GM18519 (cell line): ENCODE results near the gene SLC9A1.

Source experiments
- ATAC-seq: cut with Tn5 transposase; IDR thresholded peaks from one replicate; pipeline ENCODE4 v1.9.1; 2021; ENCODE audit warnings: mild to moderate bottlenecking, moderate library complexity; ENCODE audit not compliant: unreplicated experiment, low FRiP score

Gene SLC9A1

GRCh38 chr1:27108588-27108987, 46.3 kb downstream of the SLC9A1 start:
- no peak for ATAC-seq

- ATAC-seq, result no peak
Observed at GRCh38 chr1:27106561-27107323, 48.2 kb downstream of the SLC9A1 start.

GRCh38 chr1:27105018-27105417, 49.9 kb downstream of the SLC9A1 start:
- no peak for ATAC-seq

GRCh38 chr1:27103498-27103897, 51.4 kb downstream of the SLC9A1 start:
- ATAC-seq, result no peak

DNA sequence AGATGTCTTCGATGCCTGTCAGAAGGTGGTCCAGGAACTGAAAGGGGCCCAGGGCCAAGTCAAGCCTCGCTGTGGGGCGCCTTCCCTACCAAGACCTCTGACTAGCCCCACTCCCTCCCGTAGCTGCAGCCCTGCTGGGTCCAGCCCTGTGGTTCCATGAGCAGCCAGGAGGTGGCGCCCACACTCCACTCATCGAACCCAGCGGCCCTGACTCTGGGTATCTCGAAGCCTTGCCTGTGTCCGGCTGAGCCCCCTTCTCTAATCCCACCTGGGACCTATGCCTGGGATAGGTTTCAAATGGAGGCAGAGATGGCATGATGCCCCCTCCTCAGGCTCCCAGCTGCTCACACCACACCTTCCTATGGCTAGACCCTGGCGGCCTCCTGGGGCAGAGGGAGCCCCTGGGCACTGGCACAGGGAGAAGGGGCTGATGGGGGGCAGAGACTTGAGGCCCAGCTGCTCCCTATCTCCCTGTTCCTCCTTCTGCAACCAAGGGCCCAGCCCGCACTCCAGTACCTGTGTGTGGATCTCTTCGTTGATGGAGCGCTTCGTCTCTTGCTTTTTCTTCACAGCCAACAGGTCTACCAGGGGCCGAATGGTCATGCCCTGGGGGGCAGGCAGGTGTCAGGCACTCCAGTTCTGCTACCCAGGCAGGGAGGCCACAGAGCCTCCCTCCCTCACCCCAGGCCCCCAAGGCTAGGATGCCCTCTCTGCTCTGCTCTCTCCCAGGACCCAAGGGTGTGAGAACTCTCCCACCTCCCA, 52.0 kb downstream of the SLC9A1 start:
- ATAC-seq, result no peak

DNA sequence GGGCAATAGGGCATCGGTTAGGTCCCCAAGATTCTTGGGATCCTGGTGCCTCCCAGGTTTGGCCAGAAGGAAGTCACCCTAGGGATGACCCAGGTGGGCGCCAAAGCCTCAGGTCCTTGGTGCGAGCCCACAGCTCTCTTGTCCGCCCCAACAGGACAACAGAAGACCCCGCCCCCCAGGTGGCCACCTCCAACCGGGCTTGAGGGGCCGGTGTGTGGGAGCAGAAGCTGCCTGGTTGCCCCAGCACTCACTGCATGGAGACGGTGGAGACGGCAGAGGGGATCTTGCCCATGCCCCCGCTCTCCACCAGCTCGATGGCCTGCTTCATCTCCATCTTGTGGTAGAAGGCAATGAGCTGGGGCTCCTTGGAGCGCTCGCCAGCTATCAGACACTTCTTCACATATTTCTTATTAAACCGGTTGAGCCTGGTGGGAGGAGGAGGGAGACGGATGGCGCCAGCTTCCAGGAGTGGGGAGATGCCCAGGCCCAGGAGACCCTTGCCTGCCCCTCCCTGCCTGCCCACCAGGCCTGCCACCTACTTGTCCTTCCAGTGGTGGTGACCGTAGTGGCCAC, 52.7 kb downstream of the SLC9A1 start:
- ATAC-seq, result no peak

DNA sequence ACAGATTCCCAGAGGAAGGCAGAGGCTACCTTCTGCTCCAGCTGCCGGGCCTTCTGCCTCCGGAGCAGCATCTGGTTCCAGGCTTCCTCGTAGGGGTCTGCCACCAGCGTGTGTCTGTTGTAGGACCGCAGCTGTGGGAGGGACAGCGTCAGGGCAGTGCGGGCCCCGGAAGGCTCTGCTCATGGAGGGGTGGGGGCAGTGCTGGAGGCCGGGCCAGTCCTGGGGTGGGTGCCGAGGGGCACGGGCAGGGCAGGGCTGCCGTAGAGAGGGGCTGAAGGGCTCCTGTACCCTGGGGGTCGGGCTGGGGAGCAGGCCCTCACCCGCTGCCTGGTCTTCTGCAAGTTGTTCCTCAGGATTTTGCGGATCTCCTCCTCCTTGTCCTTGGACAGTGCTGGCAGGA, 53.2 kb downstream of the SLC9A1 start:
- no peak for ATAC-seq

- no peak for ATAC-seq
Observed at GRCh38 chr1:27101054-27101491, 53.9 kb downstream of the SLC9A1 start.

DNA sequence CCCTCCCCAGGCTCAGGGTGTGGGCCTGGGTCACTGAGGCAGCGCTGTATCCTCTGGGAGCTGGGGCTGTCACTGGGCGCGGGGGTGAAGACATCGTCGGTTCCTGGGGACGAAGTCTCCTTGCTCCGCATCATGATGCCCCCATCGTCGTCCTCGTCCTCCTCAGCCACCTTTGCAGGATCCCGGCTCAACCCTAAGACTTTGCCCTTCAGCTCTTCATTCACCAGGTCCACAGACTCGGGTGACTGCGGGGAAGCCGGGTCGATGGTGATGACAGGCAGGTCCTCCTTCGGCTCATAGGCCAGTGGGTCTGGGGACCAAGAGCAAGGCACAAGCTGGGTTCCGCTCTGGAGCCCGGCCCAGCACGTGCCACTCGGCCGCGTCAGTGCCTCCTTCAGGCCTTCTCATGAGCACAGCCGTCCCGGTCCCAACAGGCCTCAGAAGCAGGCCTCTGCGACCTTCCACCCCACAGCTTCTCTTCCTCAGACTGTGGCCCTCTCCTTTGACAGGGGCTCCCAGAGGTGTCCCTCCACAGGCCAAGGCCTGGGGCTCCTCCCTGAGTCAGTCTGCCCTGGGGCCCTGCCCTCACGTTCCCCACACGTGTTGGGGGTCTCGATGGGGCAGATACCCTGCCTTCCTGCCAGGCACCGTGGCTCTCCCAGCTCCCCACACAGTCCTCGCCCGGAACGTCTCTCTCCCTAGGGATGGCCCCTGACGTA, 54.4 kb downstream of the SLC9A1 start:
- ATAC-seq, result no peak

- no peak for ATAC-seq
Observed at GRCh38 chr1:27099587-27100334, 55.2 kb downstream of the SLC9A1 start.

GRCh38 chr1:27099135-27099586, 55.8 kb downstream of the SLC9A1 start:
- ATAC-seq, result no peak

DNA sequence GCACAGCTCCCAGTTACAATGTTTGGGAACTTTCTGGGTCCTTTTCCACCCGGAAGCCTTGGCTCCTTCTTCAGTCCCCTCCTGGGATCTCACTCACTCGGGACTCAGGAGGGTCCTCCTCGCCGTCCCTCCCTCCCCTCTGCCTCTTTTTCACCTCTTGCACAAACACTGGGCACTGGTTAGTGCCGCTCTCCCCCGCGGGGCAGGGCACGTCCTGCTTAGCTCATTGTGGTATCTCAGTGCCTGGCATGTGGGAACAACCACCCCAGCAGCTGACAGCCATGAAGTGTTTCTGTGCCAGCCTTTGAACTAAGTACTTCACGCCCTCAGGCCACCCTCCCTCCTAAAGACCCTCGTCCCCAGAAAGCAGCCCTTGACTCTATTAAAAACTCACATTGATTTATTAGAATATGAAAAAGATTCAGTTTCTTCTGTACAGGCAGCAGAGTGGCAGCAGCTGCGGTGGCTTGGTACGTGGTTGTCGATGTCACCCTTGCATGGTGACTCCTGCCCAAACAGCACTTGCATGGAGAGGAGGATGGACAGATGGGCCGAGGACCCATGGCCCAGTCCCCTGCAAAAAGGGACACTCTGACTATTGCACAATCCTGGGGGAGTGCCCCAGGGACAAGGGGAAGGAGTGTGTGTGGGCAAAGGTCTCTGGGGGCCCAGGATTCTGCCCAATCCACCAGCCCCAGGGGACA, 56.3 kb downstream of the SLC9A1 start:
- no peak for ATAC-seq

- ATAC-seq, result no peak
Observed at GRCh38 chr1:27097484-27097917, 57.4 kb downstream of the SLC9A1 start.

GRCh38 chr1:27095576-27095975, 59.3 kb downstream of the SLC9A1 start:
- no peak for ATAC-seq

GRCh38 chr1:27092888-27093287, 62.0 kb downstream of the SLC9A1 start:
- ATAC-seq, result no peak

GRCh38 chr1:27090911-27091310, 64.0 kb downstream of the SLC9A1 start:
- no peak for ATAC-seq

GRCh38 chr1:27087371-27088220, 67.3 kb downstream of the SLC9A1 start:
- ATAC-seq, result no peak

GRCh38 chr1:27086628-27087027, 68.3 kb downstream of the SLC9A1 start:
- ATAC-seq, result no peak

- no peak for ATAC-seq
Observed at GRCh38 chr1:27086026-27086425, 68.9 kb downstream of the SLC9A1 start.
